AG04450 (cell line): Measurements from ENCODE around the gene KCNQ1OT1. TPM values are rescaled to one million over a fixed set of nuclear protein-coding genes. Genes with fewer than 3 reads are reported as not detected.

ENCODE experiments used
- CTCF ChIA-PET: fragments of 300-600, 350-600 bp; formaldehyde crosslinking; extraction: SDS; loops from one replicate; lab custom pipeline; 2022; ENCODE audit warnings: antibody characterized with exemption, inconsistent platforms; lab: Charles Lee
- POLR2A ChIA-PET: fragments of 350-600 bp; formaldehyde crosslinking; extraction: SDS; loops from one replicate; lab custom pipeline; 2021; ENCODE audit warnings: antibody characterized with exemption, inconsistent platforms; lab: Yijun Ruan, JAX
- DNase-seq: peaks from one replicate; pipeline ENCODE4 v3.0.0-alpha.2; 2011; ENCODE audit warnings: low read depth, low spot score
- H3K27ac ChIP-seq: one replicate; pipeline ENCODE4 v1.5.1; 2012; ENCODE audit warnings: low read depth, low read length, control low read depth
- H3K27me3 ChIP-seq: one replicate; pipeline ENCODE4 v1.6.0; 2012; ENCODE audit warnings: low read length; ENCODE audit not compliant: control insufficient read depth, insufficient read depth
- H3K4me3 ChIP-seq: 2 replicates; pipeline ENCODE4 v1.5.1; 2011; ENCODE audit warnings: mild to moderate bottlenecking, low read depth, low read length, control low read depth
- H3K9me3 ChIP-seq: 2 replicates; pipeline ENCODE4 v1.5.1; 2012; ENCODE audit warnings: low read length; ENCODE audit not compliant: control insufficient read depth, insufficient read depth
- polyA plus RNA-seq: library from polyadenylated mRNA; depleted of rRNA; stranded (reverse); fragments of >200 nt; gene quantifications from 2 replicates; pipeline ENCODE4 v1.2.3, GENCODE V29; 2011
- TF ChIP-seq, protein P1 (sequence below): IDR thresholded peaks from 2 replicates; pipeline ENCODE4 v1.5.1; 2011; ENCODE audit warnings: low read depth, low read length, control low read depth, inconsistent platforms

KCNQ1OT1 gene
- polyA plus RNA-seq, 1 experiment: 0.33 TPM

DNA sequence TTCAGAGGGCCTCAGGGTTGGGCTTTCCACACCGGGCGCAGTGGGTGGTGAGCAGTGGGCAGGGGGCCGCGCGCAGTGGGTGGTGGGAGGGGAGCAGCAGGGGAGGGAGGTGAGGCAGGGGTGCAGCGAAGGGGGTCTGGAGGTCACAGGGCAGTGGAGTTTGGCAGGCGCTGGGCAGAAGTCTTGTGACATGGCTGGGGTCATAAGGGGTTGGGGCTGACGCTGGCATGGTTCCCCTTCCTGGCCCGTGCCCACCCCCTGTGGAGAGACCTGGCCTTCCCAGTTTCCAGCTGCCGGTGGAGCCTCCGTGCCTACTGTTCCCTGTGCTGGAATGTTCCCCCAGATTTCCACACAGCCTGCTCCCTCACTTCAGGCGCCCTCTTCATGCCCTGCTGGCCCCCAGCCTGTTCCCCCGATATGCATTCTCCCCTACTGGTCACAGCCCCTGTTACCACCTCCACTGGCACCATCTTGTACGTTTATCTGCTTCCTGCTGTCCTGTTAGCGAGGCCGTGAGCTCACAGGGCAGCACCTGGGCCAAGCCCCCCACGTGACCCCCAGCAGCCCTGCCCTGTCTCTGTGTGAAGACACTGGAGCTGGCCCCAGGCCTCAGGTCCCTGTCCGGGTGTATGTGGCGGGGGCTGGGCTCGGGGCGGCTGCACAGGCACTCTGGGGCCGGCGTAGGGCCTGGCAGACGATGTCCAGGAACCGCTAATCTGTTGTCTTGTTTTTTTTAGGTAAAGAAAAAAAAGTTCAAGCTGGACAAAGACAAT lies 111.6 kb downstream of the KCNQ1OT1 start:
- H3K4me3 ChIP-seq: no peak overlapping the region
- no peak overlapping the region for H3K27ac ChIP-seq
- DNase-seq: no peak
- peaks cover 22% of the 10 kb centered on the region for H3K27me3 ChIP-seq
- CTCF ChIA-PET: no interaction called here
- POLR2A ChIA-PET: no interaction called here
- TF ChIP-seq, protein P1, sequence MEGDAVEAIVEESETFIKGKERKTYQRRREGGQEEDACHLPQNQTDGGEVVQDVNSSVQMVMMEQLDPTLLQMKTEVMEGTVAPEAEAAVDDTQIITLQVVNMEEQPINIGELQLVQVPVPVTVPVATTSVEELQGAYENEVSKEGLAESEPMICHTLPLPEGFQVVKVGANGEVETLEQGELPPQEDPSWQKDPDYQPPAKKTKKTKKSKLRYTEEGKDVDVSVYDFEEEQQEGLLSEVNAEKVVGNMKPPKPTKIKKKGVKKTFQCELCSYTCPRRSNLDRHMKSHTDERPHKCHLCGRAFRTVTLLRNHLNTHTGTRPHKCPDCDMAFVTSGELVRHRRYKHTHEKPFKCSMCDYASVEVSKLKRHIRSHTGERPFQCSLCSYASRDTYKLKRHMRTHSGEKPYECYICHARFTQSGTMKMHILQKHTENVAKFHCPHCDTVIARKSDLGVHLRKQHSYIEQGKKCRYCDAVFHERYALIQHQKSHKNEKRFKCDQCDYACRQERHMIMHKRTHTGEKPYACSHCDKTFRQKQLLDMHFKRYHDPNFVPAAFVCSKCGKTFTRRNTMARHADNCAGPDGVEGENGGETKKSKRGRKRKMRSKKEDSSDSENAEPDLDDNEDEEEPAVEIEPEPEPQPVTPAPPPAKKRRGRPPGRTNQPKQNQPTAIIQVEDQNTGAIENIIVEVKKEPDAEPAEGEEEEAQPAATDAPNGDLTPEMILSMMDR: no peak
- H3K9me3 ChIP-seq: no peaks in the 10 kb centered on the region; the same call in 1 of the 2 replicates

- no peaks in the 10 kb centered on the region; the same call in 1 of the 2 replicates for H3K9me3 ChIP-seq
- ChIA-PET CTCF (no interaction called here), POLR2A (no interaction called here)
- H3K4me3 ChIP-seq: no peak overlapping the region
- H3K27me3 ChIP-seq: peaks cover 20% of the 10 kb centered on the region
- TF ChIP-seq, protein P1: no peak
- DNase-seq: no peak
- H3K27ac ChIP-seq: no peak overlapping the region
Measured at GRCh38 chr11:2587132-2587930, 112.5 kb downstream of the KCNQ1OT1 start.

- POLR2A ChIA-PET: no interaction called here
- peaks cover 20% of the 10 kb centered on the region for H3K27me3 ChIP-seq
- CTCF ChIA-PET: no interaction called here
- DNase-seq: no peak
- H3K4me3 ChIP-seq: no peak overlapping the region
- no peaks in the 10 kb centered on the region; the same call in 1 of the 2 replicates for H3K9me3 ChIP-seq
- TF ChIP-seq, protein P1: no peak
- H3K27ac ChIP-seq: no peak overlapping the region
Measured at GRCh38 chr11:2586793-2587131, 113.0 kb downstream of the KCNQ1OT1 start.

GRCh38 chr11:2586087-2586792 lies 113.6 kb downstream of the KCNQ1OT1 start:
- peaks cover 20% of the 10 kb centered on the region for H3K27me3 ChIP-seq
- no peaks in the 10 kb centered on the region; the same call in 1 of the 2 replicates for H3K9me3 ChIP-seq
- no peak overlapping the region for H3K27ac ChIP-seq
- H3K4me3 ChIP-seq: no peak overlapping the region
- TF ChIP-seq, protein P1: no peak
- POLR2A ChIA-PET: no interaction called here
- DNase-seq: no peak
- CTCF ChIA-PET: no interaction called here
